GM12873 (cell line): ENCODE results near the gene STPG1.

Experiments used
- CTCF ChIP-seq: IDR thresholded peaks from 2 replicates; pipeline ENCODE4 v1.5.1; 2012; ENCODE audit warnings: low read depth, mild to moderate bottlenecking, moderate library complexity, low read length, control low read depth; ENCODE audit not compliant: insufficient read depth; ENCODE audit errors: missing control alignments

The STPG1 gene

GRCh38 chr1:24324903-24325302 is 88.7 kb downstream of the STPG1 start:
- TF ChIP-seq CTCF: no peak

GRCh38 chr1:24323281-24323680 is 90.3 kb downstream of the STPG1 start:
- TF ChIP-seq CTCF: no peak

- TF ChIP-seq CTCF: no peak
Measured at GRCh38 chr1:24322470-24323177, 91.0 kb downstream of the STPG1 start.

- no peak for TF ChIP-seq CTCF
Measured at GRCh38 chr1:24321697-24322469, 91.7 kb downstream of the STPG1 start.

- TF ChIP-seq CTCF: no peak
Measured at GRCh38 chr1:24321126-24321525, 92.5 kb downstream of the STPG1 start.

GRCh38 chr1:24319962-24320361 is 93.6 kb downstream of the STPG1 start:
- TF ChIP-seq CTCF: no peak

- no peak for TF ChIP-seq CTCF
Measured at GRCh38 chr1:24319312-24319863, 94.2 kb downstream of the STPG1 start, which contains the start of gene GRHL3. Gene GRHL3 (plus strand): TSS chr1:24319357. CDS start chr1:24319552, 195 bp downstream.
